A549 (cell line): ENCODE results near the gene C11orf98.

Experiments used
- CHD4 ChIP-seq: fragments of 200-600 bp; sonication (generic); IDR thresholded peaks from 2 replicates; pipeline ENCODE4 v1.6.1; 2016; ENCODE audit warnings: antibody characterized with exemption, mild to moderate bottlenecking, borderline replicate concordance
- EP300 ChIP-seq, 2 experiments: fragments of >200 bp; sonication (Bioruptor Twin); formaldehyde crosslinking; IDR thresholded peaks; 2 replicates in 1 of 2; 3 replicates in 1 of 2; pipeline ENCODE4 v1.6.1; 2016 to 2017
- MAX ChIP-seq: IDR thresholded peaks from 2 replicates; pipeline ENCODE4 v1.6.1; 2012
- MAZ ChIP-seq: fragments of 150-350 bp; IDR thresholded peaks from 2 replicates; pipeline ENCODE4 v1.6.1; 2014; ENCODE audit warnings: antibody characterized with exemption, low read depth, low read length, borderline replicate concordance
- MYC ChIP-seq: IDR thresholded peaks from 2 replicates; pipeline ENCODE4 v1.6.1; 2012; ENCODE audit warnings: mild to moderate bottlenecking, inconsistent platforms, low read length, improper control_type of control experiment, borderline replicate concordance
- RAD21 ChIP-seq, 2 experiments: fragments of >200 bp in 1 of 2; sonication (Bioruptor Twin) in 1 of 2; formaldehyde crosslinking in 1 of 2; IDR thresholded peaks in 1 of 2; conservative IDR thresholded peaks in 1 of 2; 2 replicates in 1 of 2; 3 replicates in 1 of 2; pipeline ENCODE4 v1.6.1; 2012 to 2018; ENCODE audit warnings: inconsistent platforms in 1 of 2
- USF2 ChIP-seq: fragments of 450-650 bp; IDR thresholded peaks from 2 replicates; pipeline ENCODE4 v1.6.1; 2014; ENCODE audit warnings: antibody characterized with exemption
- TF ChIP-seq, protein P1 (sequence below): fragments of >200 bp; sonication (Bioruptor Twin); formaldehyde crosslinking; IDR thresholded peaks from 3 replicates; pipeline ENCODE4 v1.5.1; 2016
- TF ChIP-seq, protein P2 (sequence below): fragments of 200-600 bp; sonication (generic); IDR thresholded peaks from 2 replicates; pipeline ENCODE4 v1.6.1; 2016; ENCODE audit warnings: antibody characterized with exemption, mild to moderate bottlenecking, moderate library complexity

DNA sequence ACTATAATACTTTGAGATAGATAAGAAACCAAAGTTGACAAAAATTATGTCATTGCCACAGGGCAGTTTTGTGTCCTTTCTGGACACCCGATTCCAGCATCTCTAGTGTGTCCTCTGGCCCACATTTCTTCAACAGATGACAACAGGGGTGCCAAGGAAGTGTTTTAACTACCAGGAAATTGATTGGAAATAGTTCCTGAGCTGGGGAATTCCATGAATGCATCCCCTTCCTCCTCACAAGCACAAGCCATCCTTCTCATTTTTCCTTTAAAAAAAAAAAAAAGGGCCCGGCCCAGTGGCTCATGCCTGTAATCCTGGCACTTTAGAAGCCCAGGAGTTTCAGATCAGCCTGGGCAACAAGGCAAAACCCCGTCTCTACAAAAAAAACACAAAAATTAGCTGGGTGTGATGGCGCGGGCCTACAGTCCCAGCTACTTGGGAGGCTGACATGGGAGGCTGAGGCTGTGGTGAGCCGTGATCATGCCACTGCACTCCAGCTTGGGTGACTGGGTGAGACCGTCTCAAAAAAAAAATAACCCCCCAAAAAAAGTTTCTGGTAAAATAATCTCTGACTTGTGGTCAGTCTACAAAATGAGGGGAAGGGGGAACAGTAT is 42.4 kb downstream of the C11orf98 start:
- TF ChIP-seq, protein P1, sequence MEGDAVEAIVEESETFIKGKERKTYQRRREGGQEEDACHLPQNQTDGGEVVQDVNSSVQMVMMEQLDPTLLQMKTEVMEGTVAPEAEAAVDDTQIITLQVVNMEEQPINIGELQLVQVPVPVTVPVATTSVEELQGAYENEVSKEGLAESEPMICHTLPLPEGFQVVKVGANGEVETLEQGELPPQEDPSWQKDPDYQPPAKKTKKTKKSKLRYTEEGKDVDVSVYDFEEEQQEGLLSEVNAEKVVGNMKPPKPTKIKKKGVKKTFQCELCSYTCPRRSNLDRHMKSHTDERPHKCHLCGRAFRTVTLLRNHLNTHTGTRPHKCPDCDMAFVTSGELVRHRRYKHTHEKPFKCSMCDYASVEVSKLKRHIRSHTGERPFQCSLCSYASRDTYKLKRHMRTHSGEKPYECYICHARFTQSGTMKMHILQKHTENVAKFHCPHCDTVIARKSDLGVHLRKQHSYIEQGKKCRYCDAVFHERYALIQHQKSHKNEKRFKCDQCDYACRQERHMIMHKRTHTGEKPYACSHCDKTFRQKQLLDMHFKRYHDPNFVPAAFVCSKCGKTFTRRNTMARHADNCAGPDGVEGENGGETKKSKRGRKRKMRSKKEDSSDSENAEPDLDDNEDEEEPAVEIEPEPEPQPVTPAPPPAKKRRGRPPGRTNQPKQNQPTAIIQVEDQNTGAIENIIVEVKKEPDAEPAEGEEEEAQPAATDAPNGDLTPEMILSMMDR = no peak
- TF ChIP-seq RAD21 (conservative IDR thresholded peaks at IDR 0.05 in 1 of 2, IDR thresholded peaks at IDR 0.05 in 1 of 2) = no peak
- TF ChIP-seq CHD4 = no peak
- no peak for TF ChIP-seq MAX
- no peak for TF ChIP-seq MAZ
- no peak for TF ChIP-seq EP300 (IDR thresholded peaks at IDR 0.05)
- TF ChIP-seq, protein P2, sequence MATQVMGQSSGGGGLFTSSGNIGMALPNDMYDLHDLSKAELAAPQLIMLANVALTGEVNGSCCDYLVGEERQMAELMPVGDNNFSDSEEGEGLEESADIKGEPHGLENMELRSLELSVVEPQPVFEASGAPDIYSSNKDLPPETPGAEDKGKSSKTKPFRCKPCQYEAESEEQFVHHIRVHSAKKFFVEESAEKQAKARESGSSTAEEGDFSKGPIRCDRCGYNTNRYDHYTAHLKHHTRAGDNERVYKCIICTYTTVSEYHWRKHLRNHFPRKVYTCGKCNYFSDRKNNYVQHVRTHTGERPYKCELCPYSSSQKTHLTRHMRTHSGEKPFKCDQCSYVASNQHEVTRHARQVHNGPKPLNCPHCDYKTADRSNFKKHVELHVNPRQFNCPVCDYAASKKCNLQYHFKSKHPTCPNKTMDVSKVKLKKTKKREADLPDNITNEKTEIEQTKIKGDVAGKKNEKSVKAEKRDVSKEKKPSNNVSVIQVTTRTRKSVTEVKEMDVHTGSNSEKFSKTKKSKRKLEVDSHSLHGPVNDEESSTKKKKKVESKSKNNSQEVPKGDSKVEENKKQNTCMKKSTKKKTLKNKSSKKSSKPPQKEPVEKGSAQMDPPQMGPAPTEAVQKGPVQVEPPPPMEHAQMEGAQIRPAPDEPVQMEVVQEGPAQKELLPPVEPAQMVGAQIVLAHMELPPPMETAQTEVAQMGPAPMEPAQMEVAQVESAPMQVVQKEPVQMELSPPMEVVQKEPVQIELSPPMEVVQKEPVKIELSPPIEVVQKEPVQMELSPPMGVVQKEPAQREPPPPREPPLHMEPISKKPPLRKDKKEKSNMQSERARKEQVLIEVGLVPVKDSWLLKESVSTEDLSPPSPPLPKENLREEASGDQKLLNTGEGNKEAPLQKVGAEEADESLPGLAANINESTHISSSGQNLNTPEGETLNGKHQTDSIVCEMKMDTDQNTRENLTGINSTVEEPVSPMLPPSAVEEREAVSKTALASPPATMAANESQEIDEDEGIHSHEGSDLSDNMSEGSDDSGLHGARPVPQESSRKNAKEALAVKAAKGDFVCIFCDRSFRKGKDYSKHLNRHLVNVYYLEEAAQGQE = no peak
- TF ChIP-seq MYC = no peak
- TF ChIP-seq USF2 = no peak
